Stomach (tissue), 4 donors: ENCODE measurements around the gene PPP1R37.

ENCODE experiments used
- EP300 ChIP-seq: sonication (generic); formaldehyde crosslinking; IDR thresholded peaks from one replicate; pipeline ENCODE4 v1.6.1; 2017; ENCODE audit warnings: antibody characterized with exemption
- POLR2A ChIP-seq, 4 donors: fragments of 450-650 bp; IDR thresholded peaks; one replicate each; pipeline ENCODE4 v1.6.1; 2016; ENCODE audit warnings: antibody characterized with exemption in 4 of 4, control low read depth in 2 of 4, mild to moderate bottlenecking in 1 of 4, moderate library complexity in 1 of 4
- POLR2AphosphoS5 ChIP-seq, 3 donors: sonication (generic); formaldehyde crosslinking; IDR thresholded peaks; one replicate each; pipeline ENCODE4 v1.6.1; 2016; ENCODE audit warnings: antibody characterized with exemption in 3 of 3
- TF ChIP-seq, protein P1 (sequence below), 7 experiments: fragments of 450-650 bp in 4 of 7; fragments of 200-600 bp in 3 of 7; sonication (generic) in 3 of 7; IDR thresholded peaks; one replicate each; pipeline ENCODE4 v1.5.1; 2016 to 2019; ENCODE audit warnings: antibody characterized with exemption in 7 of 7, control low read depth in 2 of 7, mild to moderate bottlenecking in 1 of 7

DNA sequence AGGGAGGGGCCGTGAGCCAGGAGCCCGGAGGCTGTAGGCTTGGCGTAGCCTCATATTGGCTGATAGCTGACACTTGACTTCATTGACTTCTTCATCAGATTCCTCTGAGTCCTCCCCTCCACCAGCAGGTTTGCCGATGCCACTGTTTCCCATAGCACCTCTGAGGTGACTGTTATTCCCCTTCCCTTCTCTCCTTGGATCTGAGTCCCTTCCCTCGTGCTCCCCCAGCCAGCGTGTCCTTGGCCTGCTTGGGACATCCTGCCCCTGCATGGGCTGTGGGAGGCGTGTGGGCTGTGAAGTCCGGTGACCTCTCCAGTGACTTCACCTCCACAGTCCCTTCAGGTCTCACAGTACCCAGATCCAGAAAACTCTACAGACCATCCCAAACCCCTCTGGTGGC is 8.8 kb downstream of the PPP1R37 start:
- TF ChIP-seq, protein P1, sequence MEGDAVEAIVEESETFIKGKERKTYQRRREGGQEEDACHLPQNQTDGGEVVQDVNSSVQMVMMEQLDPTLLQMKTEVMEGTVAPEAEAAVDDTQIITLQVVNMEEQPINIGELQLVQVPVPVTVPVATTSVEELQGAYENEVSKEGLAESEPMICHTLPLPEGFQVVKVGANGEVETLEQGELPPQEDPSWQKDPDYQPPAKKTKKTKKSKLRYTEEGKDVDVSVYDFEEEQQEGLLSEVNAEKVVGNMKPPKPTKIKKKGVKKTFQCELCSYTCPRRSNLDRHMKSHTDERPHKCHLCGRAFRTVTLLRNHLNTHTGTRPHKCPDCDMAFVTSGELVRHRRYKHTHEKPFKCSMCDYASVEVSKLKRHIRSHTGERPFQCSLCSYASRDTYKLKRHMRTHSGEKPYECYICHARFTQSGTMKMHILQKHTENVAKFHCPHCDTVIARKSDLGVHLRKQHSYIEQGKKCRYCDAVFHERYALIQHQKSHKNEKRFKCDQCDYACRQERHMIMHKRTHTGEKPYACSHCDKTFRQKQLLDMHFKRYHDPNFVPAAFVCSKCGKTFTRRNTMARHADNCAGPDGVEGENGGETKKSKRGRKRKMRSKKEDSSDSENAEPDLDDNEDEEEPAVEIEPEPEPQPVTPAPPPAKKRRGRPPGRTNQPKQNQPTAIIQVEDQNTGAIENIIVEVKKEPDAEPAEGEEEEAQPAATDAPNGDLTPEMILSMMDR (IDR thresholded peaks at IDR 0.05) = no peak
- TF ChIP-seq POLR2AphosphoS5 (IDR thresholded peaks at IDR 0.05) (no peak), EP300 (no peak), POLR2A (IDR thresholded peaks at IDR 0.05) (no peak)
